HG03066 (cell line): ENCODE results near the gene P2RX1.

Source experiments
- ATAC-seq: cut with Tn5 transposase; IDR thresholded peaks from one replicate; pipeline ENCODE4 v1.9.1; 2021; ENCODE audit warnings: low read depth; ENCODE audit not compliant: unreplicated experiment

Gene P2RX1

DNA sequence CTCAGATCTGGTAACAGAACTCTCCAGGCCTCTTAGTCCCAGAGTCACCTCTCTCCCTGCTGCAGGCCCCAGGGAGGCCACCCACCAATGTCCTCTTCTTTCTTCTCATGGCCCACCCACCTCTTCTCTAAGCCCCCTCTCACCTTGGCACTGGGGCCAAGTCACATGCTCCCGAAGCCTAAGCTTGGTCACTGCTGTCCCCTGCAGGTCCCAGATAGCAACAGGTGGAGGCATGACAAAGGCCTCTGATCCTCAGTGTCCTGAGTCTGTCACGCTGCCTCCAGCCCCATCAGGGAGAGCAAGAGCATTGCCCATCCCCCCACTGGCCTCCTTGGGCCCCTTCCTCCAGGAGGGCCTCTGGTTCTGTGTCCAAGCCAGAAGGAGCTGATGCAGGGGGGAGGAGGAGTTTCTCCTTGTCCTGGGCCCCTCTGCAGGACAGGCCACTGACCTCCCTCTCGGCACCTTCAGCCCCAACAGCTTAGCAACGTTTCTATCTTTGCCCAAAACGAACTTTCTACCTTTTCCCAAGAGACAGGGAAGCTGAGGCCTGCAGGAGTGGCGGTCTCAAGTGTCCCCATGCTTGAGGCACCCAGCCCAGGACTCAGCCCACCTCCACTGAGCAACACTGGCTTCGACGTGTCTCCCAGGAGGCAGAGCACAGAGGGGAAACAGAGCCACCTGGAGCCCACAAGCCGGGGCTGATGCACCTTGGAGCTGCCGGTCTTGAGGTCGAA is 8.6 kb downstream of the P2RX1 start:
- ATAC-seq, result no peak

DNA sequence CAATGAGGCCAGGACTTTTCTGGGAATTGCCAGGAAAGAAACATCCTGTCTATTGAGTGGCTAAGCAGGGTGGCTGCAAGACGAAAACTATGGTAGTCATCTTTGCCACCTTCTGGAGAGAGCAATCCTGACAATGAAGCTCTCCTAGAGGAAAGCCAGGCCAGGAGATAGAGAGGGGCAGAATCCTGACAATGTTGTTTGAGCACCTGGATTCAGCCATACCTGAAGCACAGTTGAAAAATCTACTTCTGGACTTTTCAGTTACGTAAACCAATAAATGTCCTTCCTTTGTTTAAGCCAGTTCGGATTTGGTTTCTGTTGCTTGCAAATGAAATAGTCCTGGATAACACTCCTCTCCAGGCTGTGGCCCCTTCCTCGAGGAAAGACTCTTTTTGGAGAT is 9.4 kb downstream of the P2RX1 start:
- no peak for ATAC-seq

DNA sequence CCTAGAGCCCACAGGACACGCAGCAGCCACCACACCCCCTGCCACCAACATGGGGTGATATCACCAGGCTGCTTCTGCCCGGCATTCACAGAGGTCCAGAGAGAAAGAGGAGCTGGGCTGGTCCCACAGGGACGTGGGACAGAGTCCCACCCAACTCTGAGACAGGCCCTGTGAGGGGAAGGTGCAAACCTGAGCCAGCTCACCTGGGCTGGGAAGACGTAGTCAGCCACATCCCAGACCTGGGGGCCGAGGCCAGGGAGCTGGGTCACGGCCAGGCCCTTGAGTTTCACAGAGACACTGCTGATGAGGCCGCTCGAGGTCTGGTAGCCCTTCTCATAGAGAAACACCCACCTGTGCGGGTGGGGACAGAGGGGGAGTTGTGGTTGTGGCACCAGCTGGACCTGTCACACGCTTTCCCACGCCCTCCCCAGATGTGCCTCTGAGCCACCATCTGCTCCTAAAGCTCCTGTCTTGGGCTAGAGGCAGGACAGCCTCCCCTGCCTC is 11.2 kb downstream of the P2RX1 start:
- ATAC-seq, result no peak

DNA sequence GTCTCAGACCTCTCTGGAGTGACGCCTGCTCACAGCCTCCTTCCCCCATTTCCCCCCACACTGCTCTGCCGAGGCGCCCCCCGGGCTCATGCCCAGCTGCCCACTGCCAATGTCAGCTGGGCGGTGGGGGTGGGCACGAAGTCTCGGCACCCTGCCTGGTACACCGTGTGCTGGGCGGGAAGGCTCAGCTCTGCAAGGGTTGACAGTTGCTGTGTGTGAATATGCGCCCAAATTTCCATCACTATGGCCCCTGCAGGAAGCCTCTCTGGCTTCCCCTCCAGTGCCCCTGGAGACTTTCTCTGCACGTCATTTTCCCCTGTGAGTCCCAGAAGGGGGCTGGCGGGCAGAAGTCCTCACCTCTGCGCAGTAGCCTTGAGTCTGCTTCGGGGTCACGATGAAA is 11.8 kb downstream of the P2RX1 start:
- ATAC-seq, result no peak

DNA sequence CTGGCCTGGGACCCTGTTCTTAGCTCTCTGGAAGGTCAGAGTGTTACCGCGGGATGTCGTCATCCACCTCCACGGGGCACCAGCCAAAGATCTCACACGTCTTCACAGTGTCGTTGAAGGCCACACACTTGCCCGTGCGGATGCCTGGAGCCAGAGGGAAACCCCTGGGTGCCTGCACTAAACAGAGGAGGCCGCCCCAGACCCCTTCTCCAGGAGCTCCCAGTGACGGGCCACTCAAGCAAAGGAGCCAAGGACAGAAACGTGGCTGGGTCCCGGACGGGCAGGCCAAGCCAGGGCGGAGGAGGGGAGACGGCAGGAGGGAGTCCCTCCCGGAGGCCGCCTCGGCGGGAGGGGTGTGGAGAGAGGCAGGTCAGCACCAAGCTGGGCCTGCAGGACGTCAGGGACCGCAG is 12.4 kb downstream of the P2RX1 start:
- ATAC-seq, result no peak

DNA sequence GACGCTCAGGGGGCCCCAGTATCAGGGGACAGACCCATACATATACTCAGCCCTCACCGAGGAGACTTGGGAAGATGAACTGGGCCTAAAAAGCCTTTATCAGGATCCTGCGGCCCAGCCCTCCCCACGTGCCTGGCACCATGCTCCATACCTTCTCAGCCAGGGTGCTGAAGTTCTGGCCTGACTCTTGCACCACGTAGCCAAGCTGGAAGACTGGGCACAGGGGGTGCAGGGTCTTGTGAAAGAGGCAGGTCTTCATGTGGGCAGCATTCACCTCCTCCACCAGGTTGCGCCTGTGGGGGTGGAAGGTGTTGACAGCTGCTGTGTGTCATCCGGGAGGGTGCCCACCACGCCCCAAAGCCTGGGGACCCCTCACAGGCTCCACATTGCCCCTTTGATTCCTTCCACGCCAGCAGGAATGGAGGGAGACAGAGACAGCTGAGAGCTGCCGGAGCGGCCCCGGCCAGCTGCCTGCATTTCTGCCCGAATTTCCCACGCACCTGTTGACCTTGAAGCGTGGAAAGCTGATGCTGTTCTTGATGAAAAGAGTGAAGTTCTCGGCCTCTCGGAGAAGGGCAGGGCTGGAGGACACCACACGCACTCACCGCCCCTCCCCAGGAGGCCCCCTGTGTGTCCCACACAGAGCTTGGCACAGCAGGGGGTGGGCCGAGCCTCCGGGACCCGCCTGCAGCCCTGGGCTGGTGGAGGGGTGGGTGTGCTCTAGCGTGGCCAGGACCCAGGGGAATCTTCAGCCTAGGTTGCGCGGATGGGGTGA is 13.0 kb downstream of the P2RX1 start:
- ATAC-seq, result no peak

DNA sequence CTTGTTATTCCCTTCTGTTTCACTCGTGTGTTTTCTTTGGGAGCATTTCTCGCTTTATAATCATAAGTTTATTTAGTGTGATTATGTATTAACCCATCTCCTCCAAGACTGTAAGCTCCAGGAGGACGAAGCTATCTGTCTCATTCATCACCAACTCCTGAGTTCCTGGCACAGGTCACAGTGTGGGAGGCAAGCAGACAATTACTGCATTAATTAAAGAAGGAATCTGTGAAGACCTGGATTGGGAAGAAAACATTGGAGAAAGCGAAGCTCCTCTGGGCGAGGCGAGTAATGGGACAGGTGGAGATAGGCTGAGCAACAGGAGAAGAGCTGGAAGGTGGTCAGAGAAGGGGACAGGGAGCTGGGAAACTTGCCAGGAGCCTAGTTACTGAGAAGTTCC is 15.6 kb downstream of the P2RX1 start:
- ATAC-seq, result no peak

DNA sequence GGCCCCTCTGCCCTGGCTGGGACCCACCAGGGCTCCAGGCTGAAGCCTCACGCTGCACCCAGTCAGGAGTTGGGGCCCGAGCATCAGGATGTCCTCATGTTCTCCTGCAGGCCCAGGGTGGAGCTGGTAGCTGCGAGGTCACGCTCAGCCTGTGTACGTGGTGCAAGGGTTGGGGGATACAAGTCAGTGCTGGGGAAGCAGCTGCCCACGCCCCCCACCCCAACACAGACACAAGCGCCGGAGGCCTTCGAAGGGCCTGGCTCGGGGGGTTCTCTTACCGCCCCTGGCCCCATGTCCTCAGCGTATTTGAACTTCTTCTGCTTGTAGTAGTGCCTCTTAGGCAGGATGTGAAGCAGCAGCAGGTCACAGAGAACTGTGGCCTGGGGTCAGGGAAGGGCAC is 18.5 kb downstream of the P2RX1 start:
- ATAC-seq, result no peak

DNA sequence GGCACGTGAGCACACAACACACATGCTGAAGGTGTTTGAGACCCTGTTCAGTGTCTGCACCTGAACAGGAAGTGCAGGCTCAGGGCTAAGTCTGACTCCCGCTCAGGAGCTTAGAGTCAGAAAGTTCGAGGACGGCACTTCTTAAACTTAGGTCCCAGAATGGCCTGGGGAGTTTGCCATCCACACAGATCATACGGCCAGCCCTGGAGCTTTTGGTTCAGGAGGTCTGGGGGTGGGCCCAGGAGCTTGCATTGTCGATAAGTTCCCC is 19.4 kb downstream of the P2RX1 start:
- no peak for ATAC-seq

DNA sequence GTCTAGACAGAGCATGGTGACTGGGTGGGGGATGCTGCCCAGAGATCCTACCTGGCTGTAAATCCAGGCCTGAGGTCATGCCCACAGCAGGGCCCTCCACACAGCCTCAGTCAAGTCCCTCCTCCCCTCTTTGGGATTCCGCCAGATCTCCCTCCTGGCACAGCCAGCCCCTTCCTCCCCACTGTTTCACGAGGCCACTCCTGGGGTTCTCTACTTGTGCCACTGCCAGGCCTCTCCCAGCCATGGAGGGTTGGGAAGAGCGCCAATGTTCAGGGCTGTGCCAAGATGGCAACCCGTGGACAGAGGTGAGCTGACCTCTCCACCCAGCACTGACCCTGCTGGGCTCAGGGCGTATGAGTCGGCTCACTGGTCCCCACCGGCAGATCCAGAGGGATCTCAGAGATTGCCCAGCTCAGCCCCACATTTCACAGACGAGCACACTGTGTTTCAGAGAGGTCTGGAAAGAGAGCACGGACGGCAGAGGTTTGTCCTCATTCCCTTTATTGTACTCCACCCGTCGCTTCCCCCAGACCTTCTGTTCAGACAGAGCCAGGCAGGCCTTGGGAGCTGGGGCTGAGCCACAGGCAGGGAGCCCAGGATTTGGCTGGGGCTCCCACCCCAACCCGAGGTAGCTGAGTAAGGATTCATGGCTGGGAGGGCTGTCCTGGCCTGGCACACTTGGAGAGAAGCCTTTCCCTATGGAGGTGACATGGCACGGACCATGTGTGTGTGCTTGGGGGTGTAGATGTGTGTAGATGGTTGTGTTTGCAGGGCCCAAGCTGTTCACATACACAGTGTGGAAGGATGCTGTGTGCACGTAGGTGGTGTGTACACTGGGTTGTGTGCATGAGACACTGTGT is 19.9 kb downstream of the P2RX1 start:
- no peak for ATAC-seq

DNA sequence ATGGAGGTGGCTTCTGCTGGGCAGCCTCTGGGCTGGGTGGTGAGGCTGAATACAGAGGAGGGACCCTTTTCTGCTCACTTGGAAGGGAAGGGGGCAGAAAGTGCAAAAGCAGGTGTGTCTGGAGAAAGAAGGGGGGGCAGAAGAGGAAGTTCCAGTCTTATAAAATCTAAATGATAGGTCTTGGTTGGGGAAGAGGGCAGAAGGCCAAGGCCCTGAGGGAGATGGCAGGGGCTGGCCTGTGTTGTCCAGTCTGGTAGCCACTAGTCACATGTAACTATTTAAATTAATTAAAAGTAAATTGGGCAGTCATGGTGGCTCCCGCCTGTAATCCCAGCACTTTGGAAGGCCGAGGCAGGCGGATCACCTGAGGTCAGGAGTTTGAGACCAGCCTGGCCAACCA is 20.9 kb downstream of the P2RX1 start:
- no peak for ATAC-seq

DNA sequence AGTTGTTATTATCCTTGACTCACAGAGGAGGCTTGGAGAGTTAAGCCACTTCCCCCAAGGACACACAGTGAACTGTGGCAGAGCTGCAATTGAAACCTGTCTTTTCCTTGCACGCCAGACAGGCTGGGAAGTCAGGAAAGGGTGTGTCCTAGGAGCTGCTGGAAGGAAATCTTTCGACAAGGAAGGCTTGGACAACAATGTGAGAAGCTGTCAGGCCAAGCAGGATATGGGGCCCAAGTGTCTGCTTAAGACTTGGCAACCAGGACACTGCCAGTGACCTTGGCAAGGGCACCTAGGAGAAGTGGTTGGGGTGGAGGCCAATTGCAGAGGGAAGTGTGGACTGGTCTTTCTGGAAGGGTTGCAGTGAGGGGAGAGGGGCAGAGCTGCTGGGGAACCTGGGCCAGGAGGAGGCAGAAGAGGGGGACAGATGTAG is 21.3 kb downstream of the P2RX1 start:
- ATAC-seq, result no peak

DNA sequence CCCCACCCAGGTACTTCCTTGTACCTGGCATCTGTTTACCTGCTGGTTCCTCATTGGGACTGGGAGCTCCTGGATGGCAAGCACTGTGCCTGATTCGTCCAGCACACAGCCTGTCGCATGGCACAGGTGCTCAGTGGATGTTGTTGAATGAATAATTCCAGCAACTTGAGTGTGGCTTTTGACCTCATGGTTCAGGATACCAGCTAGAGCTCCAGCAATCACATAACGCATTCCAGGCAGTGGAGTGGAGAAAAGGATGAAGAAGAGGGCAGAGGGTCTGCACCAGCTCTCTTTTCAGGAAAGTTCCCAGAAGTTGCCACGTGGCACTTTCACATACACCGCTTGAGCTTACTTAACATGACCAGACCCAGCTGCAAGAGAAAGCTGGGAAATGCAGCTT is 22.1 kb downstream of the P2RX1 start:
- ATAC-seq, result no peak

DNA sequence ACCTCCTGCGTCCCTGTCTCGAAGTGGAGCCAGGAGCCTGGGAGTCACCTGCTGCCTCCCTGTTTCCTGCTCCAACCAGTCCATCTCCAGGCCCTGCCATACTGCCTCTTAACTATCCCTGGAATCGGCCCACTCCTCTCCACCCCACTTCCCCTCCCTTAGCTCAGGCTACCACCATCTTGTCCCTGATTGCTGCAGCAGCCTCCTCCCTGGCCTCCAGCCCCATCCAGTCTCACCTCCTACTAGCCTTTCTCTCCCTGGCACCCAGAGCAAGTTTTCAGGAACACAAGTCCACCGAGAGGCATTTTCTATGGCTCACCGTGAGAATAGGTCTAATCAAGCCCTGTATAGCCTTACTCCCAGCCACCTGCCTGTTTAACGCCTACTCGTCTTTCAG is 22.5 kb downstream of the P2RX1 start:
- no peak for ATAC-seq

DNA sequence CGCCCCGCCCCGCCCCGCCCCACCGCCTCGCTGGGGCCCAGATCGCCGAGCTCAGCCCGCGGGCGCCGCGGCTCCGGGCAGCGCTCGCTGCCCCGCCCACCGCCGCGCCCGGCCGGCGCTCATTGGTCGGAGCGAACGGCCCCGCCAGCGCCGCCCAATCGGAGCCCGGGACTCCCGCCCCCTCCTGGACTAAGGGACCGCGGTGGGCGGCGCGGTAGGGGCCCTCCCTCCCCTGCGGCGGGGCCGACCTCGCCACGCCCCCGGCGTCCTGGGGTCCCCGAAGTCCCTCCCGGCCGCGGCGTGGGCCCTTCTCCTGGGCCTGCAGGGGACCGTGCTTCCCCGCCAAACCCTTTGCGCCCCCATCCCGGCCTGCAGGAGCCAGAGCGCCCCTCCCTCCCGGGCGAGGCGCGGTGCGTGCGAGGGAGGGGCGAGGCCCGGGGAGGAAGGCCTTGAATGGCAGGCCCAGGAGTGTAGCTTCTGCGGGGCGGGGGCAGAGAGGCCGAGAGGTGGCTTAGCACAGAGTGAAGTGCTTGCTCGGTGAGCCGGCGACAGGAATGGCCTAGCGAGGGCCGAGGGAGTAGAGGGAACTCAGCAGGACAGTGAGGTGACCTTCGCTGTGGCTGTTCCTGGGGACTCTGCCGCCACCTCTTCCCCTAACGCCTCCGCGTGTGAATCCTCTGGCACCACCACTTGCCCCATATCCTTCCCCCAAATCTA is 23.1 kb downstream of the P2RX1 start, which contains the start of gene CAMKK1:
CAMKK1 (minus strand) TSS at position 51 of the 717 bp plus-strand sequence. CDS start 7,366 bp downstream, outside the sequence.
- peak; percentile 78 for ATAC-seq

DNA sequence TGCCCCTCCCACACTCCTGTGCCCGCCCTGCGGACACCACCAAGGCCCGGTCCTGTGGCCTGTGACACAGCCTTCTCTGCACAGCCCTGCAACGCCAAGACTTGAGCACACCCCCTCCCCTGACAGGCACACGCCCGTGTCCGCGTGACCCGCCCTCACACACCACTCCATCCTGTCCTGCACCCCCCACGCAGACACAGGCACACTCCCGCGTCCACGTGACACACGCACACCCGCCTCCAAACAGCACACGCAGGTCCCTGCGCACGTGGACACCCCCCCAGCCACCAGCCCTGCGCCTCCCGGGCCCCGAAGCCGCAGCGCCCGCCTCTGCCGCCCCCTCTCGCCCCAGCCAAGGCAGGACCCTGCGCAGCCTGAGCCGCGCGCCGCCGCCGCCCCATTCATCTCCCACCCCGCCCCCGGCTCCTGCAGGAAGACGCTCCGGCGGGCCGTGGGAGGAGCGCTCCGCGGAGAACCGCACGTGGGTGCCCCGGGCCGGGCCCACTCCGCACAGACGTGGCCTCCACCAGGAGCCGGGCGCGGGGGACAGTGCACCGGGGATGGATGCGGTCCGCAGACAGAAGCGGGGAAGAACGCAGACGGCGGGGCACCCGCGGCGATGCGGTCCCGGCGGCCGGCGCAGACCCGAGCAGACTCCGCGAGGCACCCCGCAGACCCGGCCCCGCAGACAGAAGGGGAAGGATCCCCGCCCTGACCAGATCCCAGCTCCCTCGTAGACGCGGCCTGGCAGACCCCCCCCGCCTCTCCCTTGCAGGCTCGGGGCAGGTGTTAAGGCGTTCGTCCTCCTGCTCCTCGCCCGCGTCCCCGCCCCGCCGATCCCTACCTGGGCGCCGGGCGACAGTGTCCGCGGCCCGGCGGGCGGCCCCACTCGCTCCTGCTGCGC is 23.9 kb downstream of the P2RX1 start:
- ATAC-seq, result peak; percentile 29

DNA sequence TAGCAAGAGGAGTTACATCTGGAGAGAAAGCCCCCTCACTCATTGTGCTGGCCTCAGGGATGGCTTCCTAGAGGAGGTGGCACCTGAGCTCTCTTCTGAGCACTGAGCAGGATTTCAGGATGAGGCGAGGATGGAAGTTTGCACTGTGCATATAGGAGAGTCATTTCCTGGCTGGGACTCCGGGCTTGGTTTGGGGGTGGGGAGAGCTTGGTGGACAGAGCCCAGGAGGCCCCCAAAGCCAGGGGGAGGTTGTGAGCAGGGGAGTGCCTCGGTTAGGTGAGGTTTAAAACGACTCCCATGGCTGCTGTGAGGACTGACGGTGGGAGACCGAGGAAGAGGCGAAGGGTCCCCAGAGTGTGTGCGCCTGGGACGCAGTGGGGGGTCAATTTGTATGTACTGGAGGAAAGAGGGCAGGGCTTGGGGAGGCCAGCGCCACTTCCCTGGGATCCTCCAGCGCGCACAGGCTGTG is 24.6 kb downstream of the P2RX1 start:
- no peak for ATAC-seq

DNA sequence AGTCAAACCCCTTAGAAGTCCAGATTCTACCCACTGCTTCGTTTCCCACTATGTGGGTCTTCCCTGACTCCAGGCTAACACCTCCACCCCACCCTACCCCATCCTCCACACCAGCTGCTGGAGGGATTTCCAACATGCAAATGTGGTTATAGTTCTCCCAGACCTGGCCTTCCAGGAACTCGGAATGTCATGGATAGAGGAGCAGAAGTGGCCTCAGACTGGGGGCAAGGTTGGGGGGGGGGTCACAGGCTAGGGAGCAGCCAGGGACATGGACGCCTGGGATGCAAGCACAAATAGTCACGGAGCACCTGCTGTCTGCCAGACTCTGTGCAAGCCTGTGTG is 25.4 kb downstream of the P2RX1 start:
- no peak for ATAC-seq

DNA sequence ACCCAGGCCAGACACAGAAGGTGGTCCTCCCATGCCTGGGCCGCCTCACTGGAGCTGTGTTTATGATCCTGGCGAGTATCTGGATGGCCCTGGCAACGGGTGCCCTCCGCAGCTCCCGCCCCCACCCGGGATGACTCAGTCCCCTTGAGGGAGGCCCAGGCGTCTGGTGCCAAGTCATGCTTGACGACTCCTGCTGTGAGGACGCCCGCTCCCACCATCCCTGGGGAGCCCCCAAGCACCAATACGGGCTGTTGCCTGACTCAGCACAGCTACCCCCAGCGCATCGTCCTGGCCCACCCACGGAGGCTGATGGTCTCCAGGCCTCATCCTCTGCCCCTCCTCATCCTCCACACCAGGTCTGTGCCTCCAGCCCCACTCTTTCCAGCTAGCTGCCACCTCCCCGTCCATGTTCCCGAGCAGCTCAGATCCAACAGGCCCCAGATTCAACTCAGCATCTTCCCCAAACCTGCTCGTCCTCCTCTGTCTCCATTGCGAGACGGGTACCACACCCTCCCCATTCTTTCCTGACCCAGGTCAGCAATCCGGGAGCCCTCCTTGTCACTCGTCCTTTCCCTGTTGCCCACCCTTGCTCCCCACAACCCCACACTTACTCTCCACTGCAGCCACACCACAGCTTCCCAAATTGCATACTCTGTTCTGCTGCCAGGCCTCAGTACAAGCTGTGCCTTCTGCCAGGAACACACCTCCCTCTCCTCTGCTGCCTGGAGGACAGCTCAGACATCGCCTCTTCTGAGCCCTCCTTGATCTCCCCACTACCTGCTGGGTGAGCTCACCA is 26.0 kb downstream of the P2RX1 start:
- ATAC-seq, result no peak
